Measurements from ENCODE around the gene EIF3L. TPM values are rescaled to one million over a fixed set of nuclear protein-coding genes. Genes with fewer than 3 reads are reported as not detected.

Gene EIF3L
- total and polyA plus RNA-seq, 2 of the 8 experiments (the other 6 are each of a cell fraction or from before 2014, with no cell fraction given) = 639 to 886 TPM

DNA sequence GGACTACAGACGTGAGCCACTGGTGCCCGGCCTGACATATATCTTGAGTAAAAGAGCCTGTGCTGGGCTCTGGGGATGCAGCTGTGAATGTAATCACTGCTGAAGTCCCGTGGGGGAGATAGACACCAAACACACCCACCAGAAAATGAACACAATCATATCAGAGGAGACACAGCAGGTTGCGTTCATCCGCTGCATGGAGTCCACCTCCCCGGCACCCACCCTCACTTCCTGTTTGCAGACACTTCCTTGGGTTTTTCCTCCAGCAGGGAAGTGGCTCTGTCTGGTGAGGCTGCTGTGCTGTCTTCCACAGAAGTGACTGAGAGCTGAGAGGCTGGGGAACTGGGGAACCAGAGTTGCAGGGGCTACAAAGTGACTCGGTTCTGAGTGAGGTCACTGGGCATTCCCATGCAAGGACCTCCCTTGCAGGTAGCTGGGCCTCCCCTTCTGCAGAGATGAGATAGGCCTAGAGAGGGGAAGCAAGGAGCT, 64.1 kb downstream of the EIF3L start:
- 94% methylated on average over 7 of the region's 7 CpGs; no CpG with 5 or more reads in 1 of the 2 experiments for WGBS, 2 experiments (ENCODE audit: extremely low coverage in 1 of 2, insufficient coverage in 1 of 2, insufficient read length in 1 of 2, insufficient replicate concordance in 2 of 2, low coverage in 1 of 2, low lambda C conversion rate in 2 of 2, missing lambda C conversion rate in 1 of 2)
- H3K4me1 ChIP-seq (replicated peaks in 1 of 4; ENCODE audit: control insufficient read depth in 3 of 4, insufficient read depth in 4 of 4, low read length in 3 of 4) = peaks cover 0 to 19% (median 9%) of the 10 kb centered on the region in 4 experiments; a peak in 6 of 7 replicates
- POLR2A ChIA-PET (ENCODE audit: partially characterized antibody) = interaction anchor here (1.2 to 8.7 kb wide), 5 partner anchors 9 to 104 kb away, joined by 3 to 150 read pairs (median 10); partner anchors contain the start of genes GCAT and MICALL1
- H3K9me3 ChIP-seq (ENCODE audit: insufficient read depth in 2 of 2, low read depth in 1 of 2, low read length in 1 of 2) = no peaks in the 10 kb centered on the region
- peaks cover 2% of the 10 kb centered on the region for H3K79me1 ChIP-seq (ENCODE audit: low read depth, low read length)
- H2BK5ac ChIP-seq (ENCODE audit: low read depth, low read length) = no peak overlapping the region
- peaks cover 1 to 8% of the 10 kb centered on the region in 2 experiments for H4K20me1 ChIP-seq (replicated peaks in 1 of 2; ENCODE audit: control insufficient read depth in 1 of 2, insufficient read depth in 2 of 2, low read length in 2 of 2)
- TF ChIP-seq CEBPB (IDR thresholded peaks at IDR 0.05; ENCODE audit: low read depth, low read length) = no peak
- H3K23me2 ChIP-seq (ENCODE audit: low read depth, low read length) = no peaks in the 10 kb centered on the region
- H3K56ac ChIP-seq (replicated peaks; ENCODE audit: insufficient read length, low read depth, low read length) = no peak overlapping the region
- H3K36me3 ChIP-seq (ENCODE audit: control insufficient read depth in 2 of 4, insufficient read depth in 4 of 4, low read length in 3 of 4) = peaks cover 0 to 19% (median 3%) of the 10 kb centered on the region in 4 experiments; a peak in 2 of 8 replicates
- H3K27me3 ChIP-seq (replicated peaks in 1 of 4; ENCODE audit: control insufficient read depth in 3 of 4, extremely low read depth in 1 of 4, insufficient read depth in 3 of 4, low read length in 3 of 4) = no peaks in the 10 kb centered on the region
- H4K5ac ChIP-seq (ENCODE audit: insufficient read length, low read depth, low read length) = no peak overlapping the region
- H2BK12ac ChIP-seq (ENCODE audit: low read depth, low read length) = no peak overlapping the region
- H3K18ac ChIP-seq (ENCODE audit: extremely low read depth, low read length) = no peak overlapping the region
- CTCF ChIA-PET (ENCODE audit: partially characterized antibody) = interaction anchor here (0.7 to 1.7 kb wide), 4 partner anchors 14 to 52 kb away, joined by 3 to 6 read pairs (median 4); no protein-coding TSS in a partner anchor
- no peak overlapping the region for H3K4me3 ChIP-seq (ENCODE audit: extremely low read depth in 1 of 4, insufficient read depth in 2 of 4, low read depth in 3 of 4, low read length in 4 of 4)
- no peak overlapping the region for H2BK120ac ChIP-seq (replicated peaks; ENCODE audit: low read depth, low read length)
- no peak overlapping the region for H2AFZ ChIP-seq (ENCODE audit: low read length)
- FAIRE-seq (no peak), DNase-seq (ENCODE audit: low read depth in 1 of 2, low spot score in 2 of 2) (no peak)
- H3K4ac ChIP-seq (replicated peaks; ENCODE audit: insufficient read length, low read depth, low read length) = no peak overlapping the region
- no peak overlapping the region for H2BK15ac ChIP-seq (ENCODE audit: low read length)
- H3K4me2 ChIP-seq (ENCODE audit: insufficient read depth in 1 of 2, low read depth in 2 of 2, low read length in 2 of 2) = no peak overlapping the region
- no peak overlapping the region for H2BK20ac ChIP-seq (ENCODE audit: low read length)
- peaks cover 0 to 6% of the 10 kb centered on the region in 2 experiments; a peak in 1 of 4 replicates for H3K79me2 ChIP-seq (ENCODE audit: control insufficient read depth in 1 of 2, insufficient read depth in 2 of 2, low read length in 2 of 2)
- no peak overlapping the region for H3K23ac ChIP-seq (ENCODE audit: insufficient read length)
- no peak overlapping the region; a peak in 1 of 7 replicates for H3K9ac ChIP-seq (replicated peaks in 1 of 4; ENCODE audit: extremely low read depth in 1 of 4, low read depth in 3 of 4, low read length in 3 of 4)
- H3K14ac ChIP-seq (ENCODE audit: insufficient read length) = no peak overlapping the region
- H4K91ac ChIP-seq (replicated peaks; ENCODE audit: insufficient read length, low read length) = no peak overlapping the region
- no peak overlapping the region; the same call in 1 of the 2 replicates for H3K27ac ChIP-seq (ENCODE audit: low read depth, low read length)
- no peak overlapping the region for H2AK5ac ChIP-seq (ENCODE audit: low read depth, low read length)
- peak overlapping the region; percentile 64; the same call in 1 of the 2 replicates for H4K8ac ChIP-seq (ENCODE audit: extremely low read depth, insufficient read depth, low read length)
